ENCODE data around the gene FBXO31.
"Not testable (repeated sequence)": the region's sequence is repeated elsewhere in the genome, so short reads cannot be mapped to it uniquely, and the experiment has no call there.

The FBXO31 gene

DNA sequence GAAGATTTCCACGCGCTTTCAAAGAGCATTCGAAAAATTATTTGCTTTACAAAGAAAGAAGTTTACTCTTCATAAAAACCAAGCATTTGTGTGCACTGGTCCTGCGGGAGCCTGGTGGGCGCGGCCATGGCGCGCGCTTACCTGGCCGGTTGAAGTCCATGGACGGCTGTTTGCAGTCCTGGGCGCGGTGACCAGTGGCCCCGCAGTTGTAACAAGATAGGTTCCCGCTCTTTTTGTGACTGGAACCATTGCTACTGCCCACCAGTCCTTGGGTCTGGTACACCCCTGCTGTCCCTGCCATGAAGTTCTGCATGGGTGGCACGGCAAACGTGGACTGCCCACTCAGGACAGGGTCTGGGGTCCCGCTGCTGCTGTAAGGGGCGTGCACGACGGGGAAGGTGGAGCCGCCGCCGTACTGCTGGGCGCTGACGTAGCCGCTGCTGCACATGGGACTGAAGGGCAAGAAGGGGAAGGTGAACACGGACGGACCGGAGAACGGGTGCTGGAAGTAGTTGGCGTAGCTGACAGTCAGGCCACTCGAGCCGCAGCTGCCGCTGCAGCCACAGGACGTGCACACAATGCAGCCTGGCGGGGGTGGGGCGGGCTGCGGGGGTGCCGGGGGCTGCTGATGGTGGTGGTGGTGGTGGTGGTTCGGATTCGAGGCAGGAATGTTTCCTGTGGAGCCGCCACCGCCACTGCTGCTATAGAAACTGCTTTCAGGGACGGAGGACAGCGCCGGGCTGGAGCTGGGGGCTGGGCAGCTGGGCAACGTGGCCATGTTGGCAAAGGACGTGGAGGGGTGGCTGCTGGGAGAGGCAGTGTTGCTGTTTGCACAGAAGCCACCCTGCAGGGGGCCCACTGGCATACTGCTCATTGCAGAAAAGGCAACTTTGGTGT lies 28.0 kb upstream of the FBXO31 start:
- no peak for DNase-seq (ENCODE audit: low read depth in 2 of 3, low spot score in 1 of 3)

DNA sequence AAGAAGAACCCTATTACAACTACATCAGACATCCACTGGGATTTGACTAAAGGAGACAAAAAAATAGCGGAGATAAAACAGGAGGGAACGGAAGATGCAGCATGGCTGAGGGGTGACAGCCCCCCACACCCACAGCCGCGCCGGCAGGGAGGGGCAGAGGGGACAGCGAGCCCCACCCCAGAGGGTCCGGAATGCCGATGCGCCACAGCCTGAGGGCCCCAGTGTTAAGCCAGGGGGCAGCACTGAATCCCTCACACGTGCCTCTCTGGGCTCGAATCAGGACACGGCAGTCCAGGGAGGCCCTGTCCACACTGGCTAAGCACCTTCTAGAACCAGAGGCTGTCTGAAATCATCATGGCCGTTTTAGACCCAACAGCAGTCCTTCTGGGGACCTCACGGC lies 27.4 kb upstream of the FBXO31 start:
- no peak for DNase-seq (ENCODE audit: low read depth in 2 of 3, low spot score in 1 of 3)

DNA sequence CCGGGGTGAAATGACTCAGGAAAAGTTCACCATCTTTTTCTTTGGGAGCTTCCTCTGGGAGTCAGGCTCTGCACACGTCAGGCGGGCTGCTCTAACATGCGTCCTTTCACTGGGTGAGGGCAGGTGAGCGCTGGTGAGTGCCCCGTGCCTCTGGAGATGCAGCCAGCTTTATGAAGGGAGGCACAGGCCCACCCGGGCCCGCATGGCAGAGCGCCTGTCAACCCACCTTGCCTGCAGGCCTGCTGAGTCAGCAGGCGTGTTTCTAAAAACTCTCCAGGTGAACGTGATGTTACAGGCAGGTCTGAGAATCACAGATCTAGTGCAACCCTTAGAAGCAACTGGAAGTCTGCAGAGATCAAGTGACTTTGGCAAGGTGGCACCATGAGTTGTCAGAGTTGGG lies 27.0 kb upstream of the FBXO31 start:
- DNase-seq (ENCODE audit: low read depth in 2 of 3, low spot score in 1 of 3): no peak

DNA sequence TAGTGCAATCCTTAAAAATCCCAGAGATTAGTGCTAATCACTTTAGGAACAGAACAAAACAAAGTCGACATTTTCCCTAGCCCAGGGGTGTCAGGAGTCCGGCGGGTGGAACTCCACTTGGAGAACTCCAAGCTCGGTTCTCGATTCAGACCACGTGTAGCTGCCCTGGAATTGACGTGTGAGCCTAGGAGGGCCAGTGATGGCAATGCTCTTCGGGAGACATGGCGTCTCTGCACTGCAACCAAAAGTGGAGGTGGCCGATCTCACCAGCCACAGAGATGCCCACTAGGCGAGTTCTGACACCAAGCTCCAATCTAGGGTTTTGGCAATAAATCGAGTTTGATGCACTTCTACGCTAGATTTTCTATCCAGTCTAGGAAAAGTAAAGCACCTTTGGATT lies 26.2 kb upstream of the FBXO31 start:
- DNase-seq (ENCODE audit: low read depth in 2 of 3, low spot score in 1 of 3): no peak

DNA sequence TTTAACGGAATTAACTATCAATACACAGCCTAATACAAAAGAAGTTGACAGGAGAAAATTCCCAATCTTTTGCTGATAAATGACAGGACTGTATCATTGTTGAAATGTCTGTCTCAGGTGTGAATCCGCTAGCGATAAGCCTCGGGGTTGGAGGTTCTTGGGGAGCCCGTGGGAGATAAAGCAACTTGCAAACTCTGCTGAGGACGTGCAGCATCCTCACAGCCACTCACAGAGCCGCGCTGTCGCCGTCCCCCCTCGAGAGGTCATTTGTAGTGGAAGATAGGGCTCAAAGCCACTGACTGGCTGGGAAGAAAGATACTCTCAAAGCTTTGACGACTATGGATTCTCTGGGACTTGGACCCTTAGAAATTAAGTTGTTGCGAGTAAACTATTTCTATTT lies 25.6 kb upstream of the FBXO31 start:
- DNase-seq (ENCODE audit: low read depth in 2 of 3, low spot score in 1 of 3): no peak

DNA sequence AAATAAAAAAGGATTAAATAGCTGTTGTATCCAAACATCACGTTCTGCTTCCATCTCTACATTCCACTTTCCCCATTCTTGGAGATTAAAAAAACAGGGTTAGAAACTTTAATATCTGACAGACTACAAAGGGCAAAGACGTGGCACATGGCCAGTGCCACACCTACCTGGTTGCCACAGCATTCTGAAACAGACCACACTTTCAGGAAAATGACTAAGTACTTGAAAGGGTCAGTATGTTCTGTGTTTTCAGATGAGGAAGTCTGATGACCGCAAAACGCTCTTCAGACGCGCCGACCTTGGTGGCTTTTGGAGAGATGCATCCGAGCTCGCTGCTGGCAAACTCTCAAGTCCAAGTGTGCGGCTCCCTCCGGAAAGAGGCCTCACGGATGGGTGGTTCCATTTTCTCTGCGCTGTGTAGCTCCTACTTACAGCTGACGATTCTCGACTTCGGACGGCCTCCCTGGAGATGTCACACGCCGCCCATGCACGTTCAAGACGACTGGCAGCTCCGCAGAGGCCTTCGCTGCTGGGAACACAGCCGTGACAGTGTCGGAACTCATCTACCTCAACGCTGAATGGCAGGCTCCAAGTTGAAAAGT lies 24.0 kb upstream of the FBXO31 start:
- no peak for DNase-seq (ENCODE audit: low read depth in 2 of 3, low spot score in 1 of 3)

DNA sequence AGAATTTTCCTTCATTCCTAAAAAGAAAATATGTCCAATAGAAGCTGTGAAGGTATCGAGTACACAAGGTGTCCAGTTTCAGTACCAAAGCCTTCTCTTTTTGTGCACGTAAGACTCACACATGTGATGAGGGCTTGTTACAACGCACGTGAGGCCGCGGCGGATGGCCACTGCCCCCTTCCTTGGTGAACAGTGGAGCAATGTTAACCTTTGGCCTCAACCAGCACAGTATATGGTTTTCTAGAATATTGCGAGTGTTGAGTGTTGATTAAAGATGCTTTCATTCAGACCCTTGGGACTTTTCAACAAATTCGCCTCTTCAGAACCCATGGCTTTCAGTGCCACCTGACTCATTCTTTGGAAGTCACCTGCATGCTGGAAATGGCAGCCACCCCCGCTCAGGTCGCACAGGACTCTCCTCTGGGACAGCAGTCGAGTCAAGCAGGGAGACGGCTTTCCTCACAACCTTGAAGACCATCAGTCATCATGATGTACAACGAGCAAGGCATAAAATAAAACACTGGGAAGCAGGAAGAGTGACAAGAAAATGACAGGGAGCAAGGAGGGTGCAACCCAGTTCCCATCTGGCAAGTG lies 23.0 kb upstream of the FBXO31 start:
- DNase-seq (ENCODE audit: low read depth in 2 of 3, low spot score in 1 of 3): no peak

DNA sequence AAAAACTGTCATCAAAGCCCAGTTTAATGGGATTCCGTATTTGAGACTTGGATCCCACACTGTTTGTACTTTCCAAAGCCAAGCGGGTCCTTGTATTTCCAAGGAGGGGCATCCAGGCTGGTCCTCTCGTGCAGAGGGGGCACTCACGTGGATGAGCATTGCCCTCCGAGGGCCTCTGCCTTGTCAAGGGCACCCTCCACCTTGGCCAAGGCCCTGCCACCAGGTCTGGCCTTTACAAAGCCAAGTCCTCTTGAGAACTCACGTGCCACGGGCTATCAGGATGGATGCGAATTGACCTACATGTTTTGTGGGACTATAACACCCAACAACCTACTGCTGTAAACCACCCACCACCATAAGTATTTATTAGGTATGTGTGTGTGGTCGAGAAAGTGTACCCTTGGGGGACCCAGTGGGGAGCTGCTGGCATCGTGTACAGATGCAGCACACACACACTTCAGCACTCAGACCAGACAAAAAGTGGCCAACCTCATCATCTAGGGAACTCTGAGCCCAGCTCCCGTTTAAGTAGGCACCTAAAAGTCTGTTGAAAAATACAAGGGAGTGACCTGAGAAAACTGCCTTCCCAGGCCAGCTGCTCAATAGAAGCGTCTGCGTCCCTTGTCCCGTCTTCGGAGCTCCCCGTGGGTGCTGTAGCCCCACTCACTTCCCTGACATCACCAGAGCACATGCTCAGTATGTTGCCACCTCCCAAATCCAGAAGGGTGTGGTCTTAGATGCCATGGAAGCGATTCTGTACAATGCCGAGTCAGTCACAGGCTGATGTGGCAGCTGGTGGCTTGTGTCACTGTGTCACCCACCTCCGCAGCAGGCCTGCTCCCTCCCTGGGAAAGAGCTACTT lies 21.4 kb upstream of the FBXO31 start:
- DNase-seq (ENCODE audit: low read depth in 2 of 3, low spot score in 1 of 3): no peak

DNA sequence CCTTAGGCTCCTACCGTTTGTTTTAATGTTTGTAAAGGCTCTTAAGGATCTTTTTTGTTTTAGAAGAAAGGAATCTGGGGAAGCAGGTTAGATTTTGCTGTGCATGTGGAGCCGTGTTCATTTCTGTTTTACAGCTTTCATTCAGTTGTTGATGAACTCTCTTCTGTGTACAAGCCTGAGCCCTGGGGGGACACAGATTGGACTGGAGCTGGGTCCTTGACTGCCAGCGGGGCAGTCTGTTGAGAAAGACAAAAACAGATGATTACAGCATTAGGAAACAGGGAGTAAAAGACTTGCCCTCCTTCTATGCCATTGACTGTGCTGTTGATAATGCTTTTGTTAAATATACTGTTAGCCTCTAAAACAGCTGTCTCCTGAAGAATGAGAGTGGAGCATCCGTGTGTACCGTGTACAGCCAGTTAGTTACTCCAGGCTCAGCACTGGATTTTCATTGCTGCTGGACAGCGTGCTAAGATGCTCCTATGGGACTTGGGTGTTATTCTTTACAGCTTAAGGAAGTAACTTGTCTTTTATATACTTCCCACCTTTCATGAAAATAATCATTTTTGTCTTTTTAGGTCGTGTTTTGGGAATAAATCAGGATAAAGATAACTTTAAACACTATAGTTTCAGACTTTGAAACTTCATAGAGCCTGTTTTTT lies 11.7 kb upstream of the FBXO31 start:
- no peak for DNase-seq (ENCODE audit: low read depth in 2 of 3, low spot score in 1 of 3)

DNA sequence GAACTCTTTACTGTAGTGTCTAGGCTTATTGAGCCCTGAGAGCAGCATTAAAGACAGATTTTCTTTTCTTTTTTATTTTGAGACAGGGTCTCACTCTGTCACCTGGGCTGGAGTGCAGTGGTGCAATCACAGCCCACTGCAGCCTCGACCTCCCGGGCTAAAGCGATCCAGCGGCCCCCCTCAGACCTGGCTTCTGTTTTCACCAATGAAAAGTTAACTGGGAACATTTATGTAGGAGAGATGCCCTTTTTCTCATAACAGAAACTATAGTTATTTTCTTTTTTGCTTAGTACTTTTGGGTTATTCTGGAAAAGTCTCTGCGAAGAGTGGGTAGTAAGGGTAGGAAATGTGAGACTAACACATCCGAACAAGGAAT lies 10.1 kb upstream of the FBXO31 start:
- no peak for DNase-seq (ENCODE audit: low read depth in 2 of 3, low spot score in 1 of 3)

DNA sequence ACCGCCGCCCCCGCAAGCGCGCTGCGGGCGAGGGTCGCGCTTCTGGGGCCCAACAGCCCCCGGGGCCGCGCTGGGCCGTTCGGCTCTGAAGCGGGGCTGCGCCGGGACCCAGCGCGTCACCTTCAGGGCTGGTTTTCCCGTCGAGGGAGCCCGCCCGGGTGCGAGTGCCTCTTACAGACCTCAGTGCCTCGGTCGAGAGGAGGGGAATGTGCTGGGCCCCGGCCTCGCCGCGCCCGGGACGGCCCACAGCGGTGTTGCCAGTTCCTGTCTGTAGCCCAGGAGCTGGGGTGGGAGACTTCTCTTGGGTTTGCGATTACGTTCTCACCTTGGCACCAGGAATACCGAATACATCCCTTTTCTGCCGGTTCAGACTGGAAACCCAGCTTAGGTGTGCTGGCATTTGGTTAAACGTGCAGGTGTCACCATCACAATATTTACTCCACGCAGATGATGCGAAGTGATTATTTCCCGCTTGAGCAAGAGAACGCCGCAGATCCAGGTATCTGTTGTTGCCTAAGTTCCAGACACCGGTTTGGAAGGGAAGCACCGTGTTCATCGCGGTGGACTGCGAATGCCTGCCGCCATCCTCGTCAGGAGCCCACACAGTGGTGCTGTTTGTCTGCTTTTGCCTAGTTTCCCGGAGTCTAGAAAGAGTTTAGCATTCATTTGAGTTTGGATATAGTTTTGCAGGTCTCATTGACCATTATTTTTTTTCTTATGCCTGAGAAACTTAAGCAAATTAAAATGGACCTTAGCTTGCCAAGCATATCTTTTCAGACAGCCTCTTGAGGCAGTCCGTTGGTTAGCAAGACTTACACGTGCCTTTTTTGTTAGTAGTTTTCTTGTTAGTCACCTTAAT lies 9.5 kb upstream of the FBXO31 start:
- peak in 1 of 3 donors; percentile 39 for DNase-seq (ENCODE audit: low read depth in 2 of 3, low spot score in 1 of 3)

DNA sequence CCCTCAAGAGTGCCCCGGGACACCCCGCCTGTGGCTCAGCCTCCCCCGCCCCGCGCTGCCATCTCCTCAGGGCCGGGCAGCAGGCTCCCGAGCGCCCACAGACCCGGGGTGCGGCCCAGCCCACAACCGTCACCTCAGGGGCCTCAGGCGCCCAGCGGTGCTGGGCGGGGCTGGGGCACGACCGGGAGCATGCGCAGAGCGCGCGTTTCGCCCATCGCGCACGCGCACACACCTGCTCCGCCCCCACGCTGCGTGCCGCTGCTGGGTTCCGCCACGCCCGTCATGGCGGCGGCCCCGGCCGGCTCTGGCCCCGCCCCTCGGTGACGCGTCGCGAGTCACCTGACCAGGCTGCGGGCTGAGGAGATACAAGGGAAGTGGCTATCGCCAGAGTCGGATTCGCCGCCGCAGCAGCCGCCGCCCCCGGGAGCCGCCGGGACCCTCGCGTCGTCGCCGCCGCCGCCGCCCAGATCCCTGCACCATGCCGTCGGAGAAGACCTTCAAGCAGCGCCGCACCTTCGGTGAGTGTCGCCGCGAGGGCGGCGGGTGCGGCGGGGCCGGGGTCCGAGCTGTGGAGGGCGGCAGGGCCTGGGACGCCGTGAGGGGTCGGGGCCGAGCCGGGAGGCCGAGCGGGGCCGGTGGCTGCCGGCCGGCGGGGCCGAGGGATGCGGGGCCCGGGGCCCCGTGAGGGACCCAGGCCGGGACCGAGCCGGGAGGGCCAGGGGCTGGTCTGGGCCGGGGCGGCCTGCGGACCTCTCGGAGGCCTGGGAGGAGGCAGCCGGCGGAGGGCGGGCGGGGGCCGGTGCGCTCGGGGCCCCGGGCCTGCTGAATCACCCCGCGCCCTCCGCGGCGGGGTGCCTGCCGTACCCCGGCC lies 8.6 kb upstream of the FBXO31 start, which contains the start of gene MAP1LC3B:
Gene MAP1LC3B (plus strand): TSS at position 387 of the 871 bp plus-strand sequence. CDS start 92 bp downstream, at position 479.
- peak; percentile 95 to 97 (median 97) for DNase-seq (ENCODE audit: low read depth in 2 of 3, low spot score in 1 of 3)

DNA sequence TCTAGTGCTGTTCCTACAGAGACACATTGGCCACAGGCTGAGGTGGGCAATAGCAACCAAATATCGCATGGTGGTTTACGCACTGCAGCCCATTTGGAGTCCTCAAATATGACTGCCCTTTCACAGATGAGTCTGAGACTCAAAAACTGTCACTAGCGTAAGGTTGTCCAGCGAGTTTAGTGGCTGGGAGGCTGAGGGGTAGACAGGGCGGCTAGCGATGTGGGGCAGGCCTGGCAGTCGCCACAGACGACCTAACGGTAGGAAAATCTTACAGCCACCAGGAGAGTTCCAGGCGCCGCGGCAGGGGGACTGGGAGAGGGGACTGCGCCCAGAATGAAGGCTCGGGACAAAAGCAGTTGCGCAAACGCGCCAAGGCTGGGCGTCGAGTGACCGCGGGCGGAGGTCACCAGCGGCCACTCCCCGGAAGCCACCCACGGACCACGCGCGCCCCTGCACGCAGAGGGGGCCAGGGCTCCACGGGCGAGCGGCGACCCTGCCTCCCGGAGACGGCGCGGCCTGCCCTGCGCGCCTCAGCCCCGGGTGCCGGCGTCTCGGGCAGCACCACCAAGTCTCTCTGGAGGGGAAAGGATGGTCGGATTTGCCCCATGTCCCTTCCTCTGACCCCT lies 7.9 kb upstream of the FBXO31 start:
- no peak for DNase-seq (ENCODE audit: low read depth in 2 of 3, low spot score in 1 of 3)

DNA sequence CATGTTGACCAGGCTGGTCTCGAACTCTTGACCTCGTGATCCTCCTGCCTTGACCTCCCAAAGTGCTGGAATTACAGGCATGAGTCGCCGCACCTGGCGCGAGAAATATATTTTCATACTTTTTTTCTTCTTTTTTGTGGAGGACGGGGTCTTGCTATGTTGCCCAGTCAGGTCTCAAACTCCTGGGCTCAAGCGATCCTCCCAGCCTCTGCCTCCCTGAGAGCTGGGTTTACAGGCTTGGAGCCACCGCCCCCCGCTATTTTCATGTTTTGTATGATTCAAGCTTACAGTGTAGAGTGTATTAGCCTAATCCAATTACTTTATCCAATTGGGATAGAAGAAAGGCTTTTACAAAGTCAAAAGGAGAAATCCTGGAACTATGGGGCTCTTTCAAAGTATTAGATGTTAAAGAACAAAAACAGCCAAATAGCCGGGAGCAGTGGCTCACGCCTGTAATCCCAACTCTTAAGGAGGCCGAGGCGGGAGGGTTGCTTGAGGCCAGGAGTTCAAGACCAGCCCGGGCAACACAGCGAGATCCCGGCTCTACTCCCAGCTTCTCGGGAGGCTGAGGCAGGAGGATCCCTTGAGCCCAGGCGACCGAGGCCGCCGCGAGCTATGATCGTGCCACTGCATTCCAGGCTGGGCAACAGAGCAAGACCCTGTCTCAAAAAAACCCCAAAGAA lies 7.2 kb upstream of the FBXO31 start:
- no peak for DNase-seq (ENCODE audit: low read depth in 2 of 3, low spot score in 1 of 3)

DNA sequence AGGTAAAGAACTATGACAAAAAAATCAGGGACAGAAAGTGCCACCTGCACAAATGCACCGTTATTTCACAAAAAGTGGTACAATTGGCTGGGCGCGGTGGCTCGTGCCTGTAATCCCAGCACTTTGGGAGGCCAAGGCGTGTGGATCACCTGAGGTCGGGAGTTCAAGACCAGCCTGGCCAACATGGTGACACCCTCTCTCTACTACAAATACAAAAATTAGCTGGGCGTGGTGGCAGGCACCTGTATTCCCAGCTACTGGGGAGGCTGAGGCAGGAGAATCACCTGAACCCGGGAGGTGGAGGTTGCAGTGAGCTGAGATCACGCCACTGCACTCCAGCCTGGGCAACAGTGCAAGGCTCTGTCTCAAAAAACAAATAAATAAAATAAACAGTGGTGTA lies 6.3 kb upstream of the FBXO31 start:
- DNase-seq (ENCODE audit: low read depth in 2 of 3, low spot score in 1 of 3): not testable (repeated sequence)

DNA sequence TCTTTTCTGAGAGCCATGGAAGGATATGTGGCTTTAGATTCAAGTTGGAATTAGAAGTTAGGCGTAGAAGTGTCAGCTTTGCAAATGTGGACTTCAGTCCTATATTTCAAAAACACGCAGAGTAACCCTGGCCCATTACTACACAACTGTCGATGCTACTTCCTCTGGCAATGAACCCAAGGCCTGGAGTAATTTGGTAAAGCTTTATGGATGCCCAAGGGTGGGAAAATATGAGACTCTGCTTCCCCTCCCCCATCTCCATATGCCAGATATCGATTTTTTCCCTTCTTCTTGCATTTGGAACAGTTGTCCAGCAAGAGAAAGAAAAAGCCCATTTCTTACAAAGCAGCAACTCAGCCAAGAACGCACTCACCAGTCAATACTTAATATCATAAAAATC lies 5.7 kb upstream of the FBXO31 start:
- DNase-seq (ENCODE audit: low read depth in 2 of 3, low spot score in 1 of 3): no peak

DNA sequence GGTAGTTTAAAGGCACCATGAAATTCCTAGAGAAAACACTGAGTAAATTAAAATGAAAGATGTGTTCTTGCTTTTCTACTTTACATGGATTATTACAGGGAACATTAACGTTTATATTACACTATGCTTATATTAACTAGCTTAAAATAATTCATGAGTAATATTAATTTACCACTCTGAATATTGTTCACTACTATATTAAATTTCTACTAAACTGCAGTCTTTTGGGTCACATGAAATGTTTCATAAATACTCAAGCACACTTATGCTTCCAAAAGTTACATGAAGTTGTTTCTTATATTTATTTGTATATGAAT lies 5.2 kb upstream of the FBXO31 start:
- no peak for DNase-seq (ENCODE audit: low read depth in 2 of 3, low spot score in 1 of 3)
